IMR-90 (cell line): ENCODE measurements around the gene PPP1R37. TPM values are rescaled to one million over a fixed set of nuclear protein-coding genes. Genes with fewer than 3 reads are reported as not detected.

Source experiments
- ATAC-seq: fragments of 200-7000 bp; cut with Tn5 transposase; 2 replicates; pipeline ENCODE4 v1.9.1; 2020; ENCODE audit warnings: low read depth, mild to moderate bottlenecking, moderate library complexity
- BruUV-seq: library from RNA; stranded (reverse); fragments of 400-500 nt; replicated peaks from 2 replicates; lab custom pipeline; 2021; lab: Mats Ljungman, UMichigan
- CTCF ChIA-PET: fragments of 300-600 bp; formaldehyde crosslinking; extraction: SDS; loops from one replicate; lab custom pipeline; 2021; ENCODE audit warnings: antibody characterized with exemption; lab: Yijun Ruan, JAX
- POLR2A ChIA-PET: fragments of 300-600 bp; sonication (Branson Sonifier 250); formaldehyde crosslinking; loops from one replicate; lab custom pipeline; 2022; ENCODE audit warnings: antibody characterized with exemption; ENCODE audit not compliant: unreplicated experiment; lab: Charles Lee
- DNase-seq: peaks from one replicate; pipeline ENCODE4 v3.0.0; 2013
- H2AFZ ChIP-seq: replicated peaks from 2 replicates; pipeline ENCODE3; 2013; ENCODE audit warnings: low read length, mild to moderate bottlenecking; ENCODE audit not compliant: poor library complexity
- H2AK5ac ChIP-seq: 2 replicates; pipeline ENCODE4 v1.6.1; 2013; ENCODE audit warnings: low read depth, low read length, inconsistent platforms
- H2AK9ac ChIP-seq: replicated peaks from 2 replicates; pipeline ENCODE3; 2013; ENCODE audit warnings: mild to moderate bottlenecking, low read depth, low read length, moderate library complexity; ENCODE audit not compliant: poor library complexity
- H2BK120ac ChIP-seq: 2 replicates; pipeline ENCODE4 v1.6.1; 2013; ENCODE audit warnings: low read depth, low read length, inconsistent platforms
- H2BK15ac ChIP-seq: 3 replicates; pipeline ENCODE4 v1.6.1; 2013; ENCODE audit warnings: low read depth, low read length, inconsistent platforms
- H2BK20ac ChIP-seq: 2 replicates; pipeline ENCODE4 v1.6.1; 2013; ENCODE audit warnings: low read depth, mild to moderate bottlenecking, inconsistent platforms, low read length, moderate library complexity
- H2BK5ac ChIP-seq: 2 replicates; pipeline ENCODE4 v1.6.1; 2013; ENCODE audit warnings: mild to moderate bottlenecking, low read depth, low read length, inconsistent platforms; ENCODE audit not compliant: poor library complexity, severe bottlenecking
- H3K14ac ChIP-seq: replicated peaks from 2 replicates; pipeline ENCODE4 v1.6.1; 2013; ENCODE audit warnings: low read depth, low read length, inconsistent platforms
- H3K18ac ChIP-seq: 2 replicates; pipeline ENCODE4 v1.6.1; 2013; ENCODE audit warnings: low read depth, low read length, control low read depth
- H3K23ac ChIP-seq: 2 replicates; pipeline ENCODE4 v1.6.1; 2013; ENCODE audit warnings: low read depth, low read length, inconsistent platforms
- H3K27ac ChIP-seq: 2 replicates; pipeline ENCODE4 v1.5.1; 2013; ENCODE audit warnings: mild to moderate bottlenecking, control low read depth, low read length; ENCODE audit not compliant: insufficient read depth
- H3K27me3 ChIP-seq: 2 replicates; pipeline ENCODE4 v1.6.1; 2013; ENCODE audit warnings: low read length; ENCODE audit not compliant: control insufficient read depth, insufficient read depth
- H3K36me3 ChIP-seq: 2 replicates; pipeline ENCODE4 v1.6.1; 2013; ENCODE audit warnings: low read length, mixed read lengths; ENCODE audit not compliant: control insufficient read depth, insufficient read depth
- H3K4ac ChIP-seq: 2 replicates; pipeline ENCODE4 v1.6.1; 2013; ENCODE audit warnings: low read depth, low read length, inconsistent platforms
- H3K4me1 ChIP-seq: 2 replicates; pipeline ENCODE4 v1.6.1; 2013; ENCODE audit warnings: low read length, mixed read lengths; ENCODE audit not compliant: control insufficient read depth, insufficient read depth
- H3K4me2 ChIP-seq: 2 replicates; pipeline ENCODE4 v1.6.1; 2013; ENCODE audit warnings: low read depth, mild to moderate bottlenecking, control low read depth, low read length, moderate library complexity
- H3K4me3 ChIP-seq: 2 replicates; pipeline ENCODE4 v1.5.1; 2013; ENCODE audit warnings: low read depth, mild to moderate bottlenecking, control low read depth, low read length, moderate library complexity; ENCODE audit not compliant: insufficient read depth
- H3K56ac ChIP-seq: 2 replicates; pipeline ENCODE4 v1.6.1; 2013; ENCODE audit warnings: low read length, inconsistent platforms; ENCODE audit not compliant: insufficient read depth; ENCODE audit errors: extremely low read depth
- H3K79me1 ChIP-seq, 2 experiments: 2 replicates each; pipeline ENCODE4 v1.6.1; 2013; ENCODE audit warnings: low read length in 2 of 2, inconsistent platforms in 1 of 2, low read depth in 1 of 2
- H3K9ac ChIP-seq: 2 replicates; pipeline ENCODE4 v1.6.1; 2013; ENCODE audit warnings: low read depth, low read length, control low read depth
- H3K9me1 ChIP-seq: 2 replicates; pipeline ENCODE4 v1.6.1; 2013; ENCODE audit warnings: low read length, inconsistent platforms; ENCODE audit not compliant: insufficient read depth
- H3K9me3 ChIP-seq: 2 replicates; pipeline ENCODE4 v1.6.1; 2013; ENCODE audit warnings: low read length; ENCODE audit not compliant: control insufficient read depth, insufficient read depth
- H4K20me1 ChIP-seq: 2 replicates; pipeline ENCODE4 v1.6.1; 2013; ENCODE audit warnings: low read length, inconsistent platforms; ENCODE audit not compliant: insufficient read depth
- H4K5ac ChIP-seq: 2 replicates; pipeline ENCODE4 v1.6.1; 2013; ENCODE audit warnings: mild to moderate bottlenecking, low read depth, low read length, control low read depth
- H4K8ac ChIP-seq, 2 experiments: 2 replicates each; pipeline ENCODE4 v1.6.1; 2013; ENCODE audit warnings: low read depth in 2 of 2, low read length in 2 of 2, control low read depth in 1 of 2, inconsistent platforms in 1 of 2
- H4K91ac ChIP-seq: 2 replicates; pipeline ENCODE4 v1.6.1; 2013; ENCODE audit warnings: low read depth, low read length, inconsistent platforms; ENCODE audit not compliant: insufficient read depth
- BHLHE40 ChIP-seq: fragments of 150-350 bp; IDR thresholded peaks from 2 replicates; pipeline ENCODE4 v1.6.1; 2016; ENCODE audit warnings: mild to moderate bottlenecking, low read depth, low read length
- CHD1 ChIP-seq: IDR thresholded peaks from 2 replicates; pipeline ENCODE4 v1.6.1; 2012; ENCODE audit warnings: low read depth, low read length, improper control_type of control experiment
- CTCF ChIP-seq: conservative IDR thresholded peaks from 2 replicates; pipeline ENCODE4 v1.5.1; 2012; ENCODE audit warnings: mild to moderate bottlenecking, low read depth, low read length, improper control_type of control experiment
- ELK1 ChIP-seq: fragments of 150-350 bp; IDR thresholded peaks from 2 replicates; pipeline ENCODE4 v1.6.1; 2016; ENCODE audit warnings: low read depth, mild to moderate bottlenecking, low read length, moderate library complexity, borderline replicate concordance
- FOS ChIP-seq: fragments of 150-350 bp; IDR thresholded peaks from 2 replicates; pipeline ENCODE4 v1.6.1; 2016; ENCODE audit warnings: low read depth, low read length
- MAFK ChIP-seq: IDR thresholded peaks from 2 replicates; pipeline ENCODE4 v1.6.1; 2012; ENCODE audit warnings: low read depth, low read length, improper control_type of control experiment
- MAZ ChIP-seq: IDR thresholded peaks from 2 replicates; pipeline ENCODE4 v1.6.1; 2012; ENCODE audit warnings: low read depth, mild to moderate bottlenecking, low read length, improper control_type of control experiment, moderate library complexity, borderline replicate concordance
- MXI1 ChIP-seq: IDR thresholded peaks from 2 replicates; pipeline ENCODE4 v1.6.1; 2012; ENCODE audit warnings: low read depth, mild to moderate bottlenecking, low read length, moderate library complexity, borderline replicate concordance
- NFE2L2 ChIP-seq: fragments of 150-350 bp; IDR thresholded peaks from 2 replicates; pipeline ENCODE4 v1.6.1; 2016; ENCODE audit warnings: low read depth, mild to moderate bottlenecking, low read length
- POLR2A ChIP-seq: IDR thresholded peaks from 2 replicates; pipeline ENCODE4 v1.6.1; 2012; ENCODE audit warnings: mild to moderate bottlenecking, low read depth, low read length
- RAD21 ChIP-seq: IDR thresholded peaks from 2 replicates; pipeline ENCODE4 v1.6.1; 2012; ENCODE audit warnings: low read length, improper control_type of control experiment
- RFX5 ChIP-seq: IDR thresholded peaks from 2 replicates; pipeline ENCODE4 v1.8.0; 2012; ENCODE audit warnings: low read depth, mild to moderate bottlenecking, low read length, moderate library complexity
- SMC3 ChIP-seq: fragments of 150-350 bp; IDR thresholded peaks from 2 replicates; pipeline ENCODE4 v1.6.1; 2016; ENCODE audit warnings: low read depth, mild to moderate bottlenecking, antibody characterized with exemption, low read length, moderate library complexity
- USF2 ChIP-seq: fragments of 150-350 bp; IDR thresholded peaks from 2 replicates; pipeline ENCODE4 v1.6.1; 2017; ENCODE audit warnings: mild to moderate bottlenecking, antibody characterized with exemption, low read length, low read depth
- WGBS, 2 experiments: methylation state at CpG; one replicate each; pipeline versions ENCODE4 v1.1.5 to v1.1.7; 2013; ENCODE audit warnings: missing lambda C conversion rate in 2 of 2; ENCODE audit not compliant: insufficient read length in 1 of 2; ENCODE audit errors: extremely low coverage in 2 of 2; 5-methylcytosine and 5-hydroxymethylcytosine counted together
- dilution Hi-C: fragments of 300-500 bp; cut with HindIII; formaldehyde crosslinking; loops from one replicate; pipeline ENCODE4 v1.14.3; 2018; ENCODE audit warnings: low sequenced_read_pairs; ENCODE audit not compliant: unreplicated experiment
- in situ Hi-C: fragments of 300-500 bp; cut with MboI; formaldehyde crosslinking; loops from 3 replicates; pipeline ENCODE4 v1.14.3; 2019; ENCODE audit warnings: low sequenced_read_pairs, inconsistent platforms, mixed read lengths
- intact Hi-C: fragments of 100-400 bp; cut with micrococcal nuclease; formaldehyde crosslinking; loops from 2 replicates; pipeline ENCODE4 v1.10.0; 2022
- polyA plus RNA-seq, 3 experiments: library from polyadenylated mRNA; depleted of rRNA; stranded (reverse); fragments of >200 nt; gene quantifications; 2 replicates each; pipeline ENCODE4 v1.2.3, GENCODE V29; 2012; ENCODE audit warnings: low replicate concordance in 1 of 3
- total RNA-seq: library from RNA; depleted of rRNA; stranded (reverse); fragments of >200 nt; gene quantifications from 2 replicates; pipeline ENCODE4 v1.2.3, GENCODE V29; 2012

The PPP1R37 gene
- total and polyA plus RNA-seq, 2 of the 4 experiments (the other 2 are of a cell fraction), result 13.1 to 18.5 TPM

GRCh38 chr19:45123440-45123850, 30.5 kb downstream of the PPP1R37 start:
- Histone ChIP-seq H3K27ac (no peak overlapping the region), H3K4me2 (no peak overlapping the region), H3K9me1 (peaks cover 3% of the 10 kb centered on the region; the same call in 1 of the 2 replicates), H3K4ac (no peak overlapping the region), H3K27me3 (no peaks in the 10 kb centered on the region), H4K91ac (no peak overlapping the region), H3K36me3 (peaks cover 2% of the 10 kb centered on the region; the same call in 1 of the 2 replicates), H4K5ac (no peak overlapping the region), H2BK120ac (no peak overlapping the region), H4K8ac (no peak overlapping the region), H3K9me3 (no peaks in the 10 kb centered on the region), H3K4me3 (no peak overlapping the region), H3K56ac (no peak overlapping the region), H3K9ac (no peak overlapping the region), H2BK20ac (no peak overlapping the region), H2BK5ac (no peak overlapping the region), H3K4me1 (no peaks in the 10 kb centered on the region), H3K18ac (no peak overlapping the region), H3K14ac (no peak overlapping the region), H2BK15ac (no peak overlapping the region), H2AK5ac (no peak overlapping the region), H4K20me1 (peaks cover 81% of the 10 kb centered on the region), H2AFZ (no peak overlapping the region), H3K79me1 (peaks cover 43 to 83% of the 10 kb centered on the region in 2 experiments), H3K23ac (no peak overlapping the region), H2AK9ac (no peak overlapping the region)
- TF ChIP-seq FOS, result no peak
- TF ChIP-seq CHD1, result no peak
- TF ChIP-seq CTCF, result no peak
- no peak for TF ChIP-seq RFX5
- no peak for TF ChIP-seq MAZ
- TF ChIP-seq BHLHE40, result no peak
- no peak for TF ChIP-seq ELK1
- TF ChIP-seq MAFK, result no peak
- TF ChIP-seq NFE2L2, result no peak
- TF ChIP-seq RAD21, result no peak
- no peak for TF ChIP-seq USF2
- no peak for TF ChIP-seq MXI1
- TF ChIP-seq SMC3, result no peak
- no peak for TF ChIP-seq POLR2A
- WGBS, 2 experiments, result 76% methylated on average over 2 of the region's 9 CpGs; no CpG with 5 or more reads in 1 of the 2 experiments
- intact Hi-C loops, result no loop called here
- POLR2A ChIA-PET, result no interaction called here
- no TSS peak for BruUV-seq
- ATAC-seq (no peak), DNase-seq (no peak)
- CTCF ChIA-PET, result no interaction called here
- dilution Hi-C loops, result no loop called here
- in situ Hi-C loops, result no loop called here
